BE2C (cell line): ENCODE results near the gene SPTSSA.

Source experiments
- DNase-seq: peaks from one replicate; pipeline ENCODE4 v3.0.0-alpha.2; 2020
- H3K27me3 ChIP-seq: fragments of 250-450 bp; sonication (Bioruptor Pico); 2 replicates; pipeline ENCODE4 v1.5.1; 2020; ENCODE audit warnings: mild to moderate bottlenecking
- H3K36me3 ChIP-seq: fragments of 250-450 bp; sonication (Bioruptor Pico); 2 replicates; pipeline ENCODE4 v1.5.1; 2020; ENCODE audit warnings: mild to moderate bottlenecking
- H3K4me1 ChIP-seq: fragments of 250-450 bp; sonication (Bioruptor Pico); 2 replicates; pipeline ENCODE4 v1.5.1; 2020
- H3K4me3 ChIP-seq: 2 replicates; pipeline ENCODE4 v1.5.1; 2011; ENCODE audit warnings: low read depth, low read length
- H3K9me3 ChIP-seq: fragments of 250-450 bp; sonication (Bioruptor Pico); 2 replicates; pipeline ENCODE4 v1.5.1; 2020
- CTCF ChIP-seq: IDR thresholded peaks from 2 replicates; pipeline ENCODE4 v1.5.1; 2012; ENCODE audit warnings: mild to moderate bottlenecking, low read depth, low read length

SPTSSA gene

DNA sequence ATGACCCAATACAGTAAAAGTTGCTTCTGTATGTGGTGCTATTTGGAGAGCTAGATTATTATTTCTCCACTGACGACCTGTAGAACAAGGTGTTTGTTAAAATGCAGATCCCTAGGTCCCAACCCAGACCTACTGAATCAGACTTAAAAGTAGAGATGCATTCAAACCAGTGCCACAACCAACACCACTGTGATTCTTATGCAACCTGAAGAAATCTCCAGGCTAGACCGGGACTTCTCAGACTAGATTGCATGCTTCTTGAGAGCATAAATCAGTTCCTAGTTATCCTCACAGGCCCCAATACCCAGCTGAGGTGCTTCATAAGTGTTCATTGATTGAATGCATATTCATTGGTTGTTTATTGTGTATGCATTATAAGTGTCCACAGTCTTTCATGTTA, 78.2 kb downstream of the SPTSSA start:
- H3K4me1 ChIP-seq = peaks cover 2% of the 10 kb centered on the region
- no peak for DNase-seq
- no peak overlapping the region for H3K4me3 ChIP-seq
- no peak for TF ChIP-seq CTCF
- H3K27me3 ChIP-seq = no peaks in the 10 kb centered on the region
- H3K9me3 ChIP-seq = no peaks in the 10 kb centered on the region
- H3K36me3 ChIP-seq = no peaks in the 10 kb centered on the region
